ENCODE measurements around the gene CHD5.

DNA sequence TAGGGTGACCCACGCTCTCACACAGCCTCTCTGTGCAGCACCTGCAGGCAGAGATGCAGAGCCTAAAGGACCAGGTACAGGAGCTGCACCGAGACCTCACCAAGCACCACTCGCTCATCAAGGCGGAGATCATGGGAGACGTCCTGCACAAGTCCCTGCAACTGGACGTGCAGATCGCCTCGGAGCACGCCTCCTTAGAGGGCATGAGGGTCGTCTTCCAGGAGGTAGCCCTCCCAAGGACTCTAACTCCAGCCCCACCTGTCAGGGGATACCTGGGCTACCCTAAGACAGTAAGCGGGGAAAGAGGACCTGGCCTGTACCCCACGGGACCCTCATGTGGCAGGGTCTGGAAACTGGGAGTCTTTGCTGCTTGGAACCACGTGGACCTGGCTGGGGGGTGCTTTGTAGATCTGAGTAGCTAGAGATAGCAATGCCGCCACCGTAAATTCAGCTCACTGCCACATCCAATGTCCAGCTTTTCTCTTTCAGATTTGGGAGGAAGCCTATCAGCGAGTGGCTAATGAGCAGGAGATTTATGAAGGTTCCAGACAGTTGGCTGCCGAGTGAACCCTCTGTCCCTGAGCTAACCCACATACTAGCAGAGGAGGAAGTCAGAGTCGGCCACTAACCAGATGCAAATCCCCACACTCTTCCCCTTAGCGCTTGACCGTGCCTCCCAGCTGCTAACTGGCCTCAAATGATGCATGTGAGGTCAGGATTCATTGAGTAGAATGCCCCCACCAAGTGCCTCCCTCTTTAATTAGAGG is 32.3 kb upstream of the CHD5 start:
- TF ChIP-seq, protein P1, sequence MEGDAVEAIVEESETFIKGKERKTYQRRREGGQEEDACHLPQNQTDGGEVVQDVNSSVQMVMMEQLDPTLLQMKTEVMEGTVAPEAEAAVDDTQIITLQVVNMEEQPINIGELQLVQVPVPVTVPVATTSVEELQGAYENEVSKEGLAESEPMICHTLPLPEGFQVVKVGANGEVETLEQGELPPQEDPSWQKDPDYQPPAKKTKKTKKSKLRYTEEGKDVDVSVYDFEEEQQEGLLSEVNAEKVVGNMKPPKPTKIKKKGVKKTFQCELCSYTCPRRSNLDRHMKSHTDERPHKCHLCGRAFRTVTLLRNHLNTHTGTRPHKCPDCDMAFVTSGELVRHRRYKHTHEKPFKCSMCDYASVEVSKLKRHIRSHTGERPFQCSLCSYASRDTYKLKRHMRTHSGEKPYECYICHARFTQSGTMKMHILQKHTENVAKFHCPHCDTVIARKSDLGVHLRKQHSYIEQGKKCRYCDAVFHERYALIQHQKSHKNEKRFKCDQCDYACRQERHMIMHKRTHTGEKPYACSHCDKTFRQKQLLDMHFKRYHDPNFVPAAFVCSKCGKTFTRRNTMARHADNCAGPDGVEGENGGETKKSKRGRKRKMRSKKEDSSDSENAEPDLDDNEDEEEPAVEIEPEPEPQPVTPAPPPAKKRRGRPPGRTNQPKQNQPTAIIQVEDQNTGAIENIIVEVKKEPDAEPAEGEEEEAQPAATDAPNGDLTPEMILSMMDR (IDR thresholded peaks at IDR 0.05): no peak
- no peak for TF ChIP-seq EP300 (IDR thresholded peaks at IDR 0.05)

Data from esophagus muscularis mucosa (tissue), 3 donors.